GM23338 (cell line): ENCODE measurements around the gene TFF1. TPM values are rescaled to one million over a fixed set of nuclear protein-coding genes. Genes with fewer than 3 reads are reported as not detected.

Source experiments
- ATAC-seq: fragments of 200-7000 bp; cut with Tn5 transposase; 3 replicates; pipeline ENCODE4 v1.9.1; 2020
- DNase-seq: peaks from one replicate; pipeline ENCODE4 v3.0.0-alpha.2; 2015; ENCODE audit warnings: low spot score
- H2AFZ ChIP-seq: fragments of 200-600 bp; sonication (generic); 2 replicates; pipeline ENCODE4 v1.8.0; 2016; ENCODE audit warnings: antibody characterized with exemption, mild to moderate bottlenecking, moderate library complexity
- H3F3A ChIP-seq: fragments of 200-600 bp; sonication (generic); replicated peaks from 2 replicates; pipeline ENCODE4 v1.8.0; 2017; ENCODE audit warnings: antibody characterized with exemption, mixed run types, low read depth
- H3K27ac ChIP-seq: fragments of 200-600 bp; sonication (generic); 2 replicates; pipeline ENCODE4 v1.6.1; 2016; ENCODE audit warnings: low read depth
- H3K27me3 ChIP-seq: fragments of 200-600 bp; sonication (generic); 2 replicates; pipeline ENCODE4 v1.8.0; 2016; ENCODE audit warnings: mild to moderate bottlenecking, mixed run types, moderate library complexity; ENCODE audit not compliant: insufficient read depth
- H3K36me3 ChIP-seq: fragments of 200-600 bp; sonication (generic); 2 replicates; pipeline ENCODE4 v1.8.0; 2016; ENCODE audit warnings: mild to moderate bottlenecking; ENCODE audit not compliant: insufficient read depth
- H3K4me1 ChIP-seq: fragments of 200-600 bp; sonication (generic); 2 replicates; pipeline ENCODE4 v1.8.0; 2016; ENCODE audit warnings: mild to moderate bottlenecking, moderate library complexity; ENCODE audit not compliant: insufficient read depth
- H3K4me2 ChIP-seq: fragments of 200-600 bp; sonication (generic); 2 replicates; pipeline ENCODE4 v1.7.1; 2017; ENCODE audit warnings: mixed run types
- H3K4me3 ChIP-seq: fragments of 200-600 bp; sonication (generic); 2 replicates; pipeline ENCODE4 v1.6.1; 2016; ENCODE audit warnings: mixed run types
- H3K79me2 ChIP-seq: fragments of 200-600 bp; sonication (generic); replicated peaks from 2 replicates; pipeline ENCODE4 v1.8.0; 2017; ENCODE audit warnings: mild to moderate bottlenecking; ENCODE audit not compliant: insufficient read depth
- H3K9me2 ChIP-seq: fragments of 200-600 bp; sonication (generic); 2 replicates; pipeline ENCODE4 v1.8.0; 2017; ENCODE audit not compliant: insufficient read depth
- H4K20me1 ChIP-seq: fragments of 200-600 bp; sonication (generic); replicated peaks from 2 replicates; pipeline ENCODE4 v1.8.0; 2017; ENCODE audit warnings: mild to moderate bottlenecking; ENCODE audit not compliant: insufficient read depth
- H3K27ac Mint-ChIP-seq: 2 replicates; pipeline ENCODE4 v1.8.0; 2020; ENCODE audit warnings: inconsistent platforms, mild to moderate bottlenecking, moderate library complexity, mixed read lengths
- H3K27me3 Mint-ChIP-seq: 3 replicates; pipeline ENCODE4 v1.8.0; 2022; ENCODE audit warnings: low read depth, mild to moderate bottlenecking, moderate library complexity, mixed read lengths, inconsistent platforms; ENCODE audit not compliant: insufficient read depth, poor library complexity
- H3K36me3 Mint-ChIP-seq: 3 replicates; pipeline ENCODE4 v1.8.0; 2021; ENCODE audit warnings: low read depth, mild to moderate bottlenecking, inconsistent platforms, moderate library complexity, mixed read lengths
- H3K4me1 Mint-ChIP-seq: 3 replicates; pipeline ENCODE4 v1.8.0; 2020; ENCODE audit warnings: mild to moderate bottlenecking, inconsistent platforms, mixed read lengths
- H3K4me3 Mint-ChIP-seq: 3 replicates; pipeline ENCODE4 v1.8.0; 2021; ENCODE audit warnings: moderate library complexity, mild to moderate bottlenecking, inconsistent platforms, mixed read lengths
- H3K9me3 Mint-ChIP-seq: 3 replicates; pipeline ENCODE4 v1.8.0; 2020; ENCODE audit warnings: moderate library complexity, mild to moderate bottlenecking, inconsistent platforms, mixed read lengths
- CTCF ChIP-seq, 2 experiments: fragments of 200-600 bp in 1 of 2; sonication (generic) in 1 of 2; conservative IDR thresholded peaks; 2 replicates each; pipeline versions ENCODE4 v1.5.1 to v1.6.1; 2016 to 2017; ENCODE audit warnings: antibody characterized with exemption in 2 of 2, low read depth in 2 of 2, mild to moderate bottlenecking in 2 of 2, moderate library complexity in 1 of 2
- EZH2phosphoT487 ChIP-seq: fragments of 200-600 bp; sonication (generic); IDR thresholded peaks from one replicate; pipeline ENCODE4 v1.8.1; 2018; ENCODE audit warnings: antibody characterized with exemption; ENCODE audit not compliant: unreplicated experiment
- NANOG ChIP-seq: IDR thresholded peaks from 2 replicates; pipeline ENCODE4 v1.6.1; 2016; ENCODE audit warnings: antibody characterized with exemption, borderline replicate concordance
- POLR2AphosphoS5 ChIP-seq: IDR thresholded peaks from 2 replicates; pipeline ENCODE4 v1.6.1; 2016; ENCODE audit warnings: antibody characterized with exemption, low read depth
- STAT1 ChIP-seq: IDR thresholded peaks from one replicate; pipeline ENCODE4 v1.6.1; 2016; ENCODE audit warnings: antibody characterized with exemption; ENCODE audit not compliant: unreplicated experiment
- ZNF462 ChIP-seq: fragments of 250-450 bp; sonication (Bioruptor Pico); IDR thresholded peaks from 2 replicates; pipeline ENCODE4 v1.5.0; 2020; ENCODE audit warnings: mild to moderate bottlenecking, moderate library complexity
- polyA plus RNA-seq: library from polyadenylated mRNA; unstranded; fragments of >200 nt; fragmentation: Nextera tagmentation; extraction: Ambion mirVana; gene quantifications from 2 replicates; pipeline ENCODE4 v1.2.1, GENCODE V29; 2016
- total RNA-seq: library from RNA; depleted of rRNA; stranded (reverse); fragments of >200 nt; shearing (Covaris generic); gene quantifications from 2 replicates; pipeline ENCODE4 v1.2.3, GENCODE V29; 2014

Gene TFF1
- total and polyA plus RNA-seq, 2 experiments from 2014 or later, result not detected

GRCh38 chr21:42389449-42389835, 23.1 kb upstream of the TFF1 start (continued):
- TF ChIP-seq ZNF462 (CRISPR knock-in tag) (no peak), EZH2phosphoT487 (no peak), STAT1 (no peak)

GRCh38 chr21:42388740-42389448, 22.6 kb upstream of the TFF1 start:
- H3K9me3 Mint-ChIP-seq, result peaks cover 11% of the 10 kb centered on the region; the same call in 2 of the 3 replicates
- H3K4me1 ChIP-seq, result peaks cover 6% of the 10 kb centered on the region
- no peaks in the 10 kb centered on the region for H3K27me3 ChIP-seq
- peak overlapping the region; percentile 86 for H3K27ac Mint-ChIP-seq
- H3K27me3 Mint-ChIP-seq, result peaks cover 5% of the 10 kb centered on the region
- no peaks in the 10 kb centered on the region for H4K20me1 ChIP-seq
- H3K4me1 Mint-ChIP-seq, result peaks cover 35% of the 10 kb centered on the region
- no peak overlapping the region for H3K4me3 ChIP-seq
- 0 out of 3 replicates have a peak overlapping the region, but pooled peaks have one; percentile 11 for H3K4me3 Mint-ChIP-seq
- no peaks in the 10 kb centered on the region for H3K36me3 ChIP-seq
- peaks cover 5% of the 10 kb centered on the region; the same call in 1 of the 2 replicates for H3F3A ChIP-seq
- peak overlapping the region; percentile 57; the same call in 1 of the 2 replicates for H2AFZ ChIP-seq
- H3K9me2 ChIP-seq, result no peaks in the 10 kb centered on the region
- peak overlapping the region; percentile 68; the same call in 1 of the 2 replicates for H3K4me2 ChIP-seq
- H3K27ac ChIP-seq, result 0 out of 2 replicates have a peak overlapping the region, but pooled peaks have one; percentile 21
- TF ChIP-seq STAT1 (no peak), POLR2AphosphoS5 (no peak), NANOG (no peak), CTCF (conservative IDR thresholded peaks at IDR 0.05; ENCODE audit: low read depth in 2 of 2) (no peak)
- ATAC-seq (peak; percentile 70), DNase-seq (peak; percentile 32)
- peaks cover 8% of the 10 kb centered on the region; the same call in 2 of the 3 replicates for H3K36me3 Mint-ChIP-seq
- H3K79me2 ChIP-seq, result no peaks in the 10 kb centered on the region
